Rectal smooth muscle tissue (tissue), 1 donor: ENCODE measurements around the gene KLF13.

Source experiments
- H3K27ac ChIP-seq: one replicate; pipeline ENCODE4 v1.7.0; 2013; ENCODE audit warnings: low read depth, low read length, inconsistent platforms
- H3K27me3 ChIP-seq: one replicate; pipeline ENCODE4 v1.7.0; 2013; ENCODE audit warnings: low read length; ENCODE audit not compliant: control insufficient read depth, insufficient read depth
- H3K36me3 ChIP-seq: one replicate; pipeline ENCODE4 v1.7.0; 2013; ENCODE audit warnings: low read length; ENCODE audit not compliant: control insufficient read depth, insufficient read depth
- H3K4me1 ChIP-seq: one replicate; pipeline ENCODE4 v1.7.0; 2013; ENCODE audit warnings: low read length; ENCODE audit not compliant: control insufficient read depth, insufficient read depth
- H3K4me3 ChIP-seq: one replicate; pipeline ENCODE4 v1.7.0; 2013; ENCODE audit warnings: low read length
- H3K9ac ChIP-seq: one replicate; pipeline ENCODE4 v1.7.0; 2013; ENCODE audit warnings: low read length

KLF13 gene

DNA sequence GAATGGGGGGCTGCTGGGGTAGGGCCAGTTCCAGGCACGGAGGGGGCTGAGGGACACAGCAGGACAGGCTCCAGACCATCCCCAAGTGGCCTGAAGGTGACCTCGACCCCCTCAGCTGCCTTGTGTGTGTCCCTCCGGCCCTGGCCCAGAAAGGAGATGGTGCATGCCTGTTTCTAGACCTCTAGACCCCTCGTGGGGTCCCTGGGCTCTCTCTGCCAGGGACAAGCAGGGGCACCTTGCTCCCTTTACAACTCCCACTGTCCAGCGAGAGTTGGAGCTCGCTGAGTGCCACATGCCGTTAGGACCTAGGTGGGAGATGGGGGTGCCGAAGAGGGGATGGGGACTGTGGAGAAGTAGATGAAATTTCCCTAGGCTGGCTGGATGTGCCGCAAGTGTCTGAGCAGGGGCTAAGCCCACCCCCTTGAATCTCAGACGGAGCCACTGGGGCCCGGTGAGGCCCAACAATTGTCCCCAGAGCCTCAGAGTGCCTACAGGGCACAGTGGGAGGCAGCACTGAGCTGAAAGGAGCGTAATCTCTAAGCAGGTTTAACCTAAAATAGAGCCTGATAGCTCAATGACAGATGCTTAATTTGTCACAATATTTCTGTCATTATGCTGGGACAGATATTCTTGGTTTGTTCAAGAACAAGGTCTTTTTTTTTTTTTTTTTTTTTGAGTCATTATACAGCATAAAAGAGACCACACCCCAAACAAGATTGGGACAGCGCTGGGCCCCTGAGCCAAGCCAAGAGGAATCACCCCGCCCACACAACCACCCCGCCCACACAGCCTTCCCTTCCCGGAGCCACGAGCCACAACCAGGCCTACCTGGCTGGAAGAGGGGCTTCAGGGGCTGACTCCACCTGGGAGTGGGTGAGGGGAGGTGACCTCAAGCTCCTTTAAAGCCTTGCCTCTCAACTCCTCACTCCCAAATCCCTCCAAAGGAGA is 23.6 kb upstream of the KLF13 start:
- no peaks in the 10 kb centered on the region for H3K4me1 ChIP-seq
- no peak overlapping the region for H3K9ac ChIP-seq

DNA sequence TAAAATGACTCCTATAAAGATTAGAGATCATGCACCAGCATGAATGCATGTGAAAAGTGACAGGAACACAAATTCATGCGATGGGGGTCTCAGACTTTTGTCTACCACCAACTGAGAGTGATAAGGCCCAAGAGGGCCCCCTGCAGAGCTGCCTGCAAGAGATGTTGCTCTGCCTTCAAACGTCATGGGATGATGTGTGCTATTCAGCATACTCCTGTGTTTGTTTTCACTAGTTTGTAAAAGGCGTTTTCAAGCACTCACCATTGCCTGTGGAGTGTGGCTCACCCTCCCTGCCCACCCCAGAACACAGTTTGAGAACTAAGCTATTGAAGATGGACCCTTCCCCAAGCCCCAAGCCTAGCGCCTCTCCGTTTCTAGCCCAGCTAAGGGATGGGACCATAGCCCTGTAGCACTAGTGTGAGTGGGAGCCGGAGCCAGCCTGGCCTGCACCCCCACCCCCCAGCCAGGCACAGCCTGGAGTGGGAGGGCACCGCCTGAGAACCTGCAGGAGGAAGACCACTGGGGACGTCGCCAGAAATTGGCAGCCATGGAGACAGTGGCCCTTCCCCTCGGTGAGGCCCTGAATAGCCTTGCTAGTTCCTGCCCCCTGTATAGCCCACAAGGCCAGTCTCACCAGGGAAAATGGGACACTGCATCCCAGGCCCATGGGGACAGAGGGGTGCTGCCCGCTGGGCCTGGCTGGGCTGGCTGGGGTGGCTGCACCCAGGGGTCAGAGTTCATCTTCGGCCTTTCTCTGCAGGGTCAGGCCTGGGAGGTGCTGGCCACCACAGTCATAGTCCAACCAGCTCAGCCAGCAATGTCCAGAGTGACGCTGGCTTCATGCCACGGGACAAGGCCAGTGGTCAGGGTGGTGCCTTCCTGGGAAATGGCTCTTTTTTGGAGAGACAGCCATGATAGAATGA is 22.6 kb upstream of the KLF13 start:
- Histone ChIP-seq H3K9ac (no peak overlapping the region), H3K4me1 (no peaks in the 10 kb centered on the region), H3K27me3 (no peaks in the 10 kb centered on the region), H3K27ac (no peak overlapping the region), H3K36me3 (no peaks in the 10 kb centered on the region), H3K4me3 (no peak overlapping the region)

More for the DNA sequence above, 23.6 kb upstream of the KLF13 start:
- H3K27ac ChIP-seq = no peak overlapping the region
- no peaks in the 10 kb centered on the region for H3K36me3 ChIP-seq
- no peaks in the 10 kb centered on the region for H3K27me3 ChIP-seq
- H3K4me3 ChIP-seq = no peak overlapping the region

DNA sequence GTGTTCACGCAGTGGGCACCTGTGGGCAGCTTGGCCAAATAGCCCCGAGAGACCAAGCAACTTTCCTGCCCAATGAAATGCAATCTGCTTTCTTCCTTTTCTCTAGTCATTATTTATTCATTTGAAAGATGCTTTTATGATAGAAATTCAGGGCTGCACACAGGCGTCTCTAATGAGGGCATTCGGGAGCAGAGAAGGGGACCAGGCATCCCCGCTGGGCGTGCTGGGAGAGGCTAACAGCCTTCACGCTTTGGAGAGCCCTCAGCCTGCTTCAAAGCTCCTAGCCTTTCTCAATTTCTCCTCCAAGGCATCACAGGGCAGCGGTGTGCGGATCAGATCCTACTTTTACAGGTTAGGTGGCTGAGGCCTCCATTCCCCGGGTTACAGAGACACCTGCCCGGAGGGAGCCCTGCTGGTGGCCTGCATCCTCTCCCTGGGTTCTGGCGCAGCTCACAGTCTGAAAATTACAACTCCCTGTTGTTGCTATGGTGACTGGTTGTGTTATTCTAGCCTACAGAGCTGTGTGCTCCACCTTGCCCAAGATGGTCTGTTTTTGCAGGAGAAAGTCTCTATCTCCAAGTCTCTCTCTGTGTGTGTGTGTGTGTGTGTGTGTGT is 21.8 kb upstream of the KLF13 start:
- no peaks in the 10 kb centered on the region for H3K36me3 ChIP-seq
- no peaks in the 10 kb centered on the region for H3K27me3 ChIP-seq
- H3K9ac ChIP-seq = no peak overlapping the region
- H3K4me1 ChIP-seq = no peaks in the 10 kb centered on the region
- no peak overlapping the region for H3K4me3 ChIP-seq
- H3K27ac ChIP-seq = no peak overlapping the region

DNA sequence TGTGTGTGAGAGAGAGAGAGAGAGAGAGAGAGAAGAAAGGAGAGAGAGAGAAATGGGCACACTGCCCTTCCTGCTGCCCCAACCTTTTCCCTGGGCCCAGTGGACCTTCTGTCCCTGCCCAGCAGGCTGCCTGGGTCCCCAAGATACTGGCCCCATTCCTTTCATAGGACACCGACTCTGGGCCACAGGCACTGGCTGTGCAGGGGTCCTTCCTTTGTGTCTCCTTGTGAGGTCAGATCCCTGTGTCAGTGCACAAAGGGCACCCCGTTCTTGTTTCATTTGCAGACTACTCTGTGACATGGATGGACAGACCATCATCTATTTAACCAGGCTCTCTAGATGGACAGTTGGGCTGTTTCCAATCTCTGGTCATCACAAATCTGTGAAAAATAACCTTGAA is 21.3 kb upstream of the KLF13 start:
- Histone ChIP-seq H3K9ac (no peak overlapping the region), H3K4me1 (no peaks in the 10 kb centered on the region), H3K4me3 (no peak overlapping the region), H3K36me3 (no peaks in the 10 kb centered on the region), H3K27me3 (no peaks in the 10 kb centered on the region), H3K27ac (no peak overlapping the region)

DNA sequence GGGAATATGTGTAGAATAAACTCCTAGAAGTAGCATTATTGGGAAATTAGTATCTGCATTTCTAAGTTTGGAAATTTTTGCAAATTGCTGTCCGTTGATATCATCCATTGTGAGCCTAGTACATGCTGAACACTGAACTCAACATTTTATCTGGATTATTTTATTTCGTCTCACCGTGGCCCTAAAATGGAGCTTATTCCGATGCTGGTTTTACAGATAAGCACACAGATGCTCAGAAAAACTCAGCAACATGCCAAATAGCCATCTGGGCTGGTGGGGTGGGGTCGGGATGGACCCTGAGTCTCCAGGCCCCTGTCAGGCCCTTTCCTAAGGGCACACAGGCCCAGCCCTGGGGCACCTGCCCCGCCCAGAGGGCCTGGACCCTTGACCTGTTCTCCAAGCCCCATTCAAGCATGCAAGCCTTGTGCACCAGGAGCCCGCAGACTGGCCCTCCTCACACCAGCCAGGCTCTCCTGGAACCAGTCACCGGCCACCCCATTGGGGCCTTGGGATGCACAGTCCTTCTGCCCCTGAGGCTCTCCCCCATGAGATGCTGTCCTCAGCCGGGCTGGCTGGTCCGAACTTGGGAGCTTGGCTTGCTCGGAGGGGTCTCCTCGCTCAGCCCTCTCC is 20.7 kb upstream of the KLF13 start:
- Histone ChIP-seq H3K9ac (no peak overlapping the region), H3K4me1 (no peaks in the 10 kb centered on the region), H3K36me3 (no peaks in the 10 kb centered on the region), H3K4me3 (no peak overlapping the region), H3K27ac (no peak overlapping the region), H3K27me3 (no peaks in the 10 kb centered on the region)

DNA sequence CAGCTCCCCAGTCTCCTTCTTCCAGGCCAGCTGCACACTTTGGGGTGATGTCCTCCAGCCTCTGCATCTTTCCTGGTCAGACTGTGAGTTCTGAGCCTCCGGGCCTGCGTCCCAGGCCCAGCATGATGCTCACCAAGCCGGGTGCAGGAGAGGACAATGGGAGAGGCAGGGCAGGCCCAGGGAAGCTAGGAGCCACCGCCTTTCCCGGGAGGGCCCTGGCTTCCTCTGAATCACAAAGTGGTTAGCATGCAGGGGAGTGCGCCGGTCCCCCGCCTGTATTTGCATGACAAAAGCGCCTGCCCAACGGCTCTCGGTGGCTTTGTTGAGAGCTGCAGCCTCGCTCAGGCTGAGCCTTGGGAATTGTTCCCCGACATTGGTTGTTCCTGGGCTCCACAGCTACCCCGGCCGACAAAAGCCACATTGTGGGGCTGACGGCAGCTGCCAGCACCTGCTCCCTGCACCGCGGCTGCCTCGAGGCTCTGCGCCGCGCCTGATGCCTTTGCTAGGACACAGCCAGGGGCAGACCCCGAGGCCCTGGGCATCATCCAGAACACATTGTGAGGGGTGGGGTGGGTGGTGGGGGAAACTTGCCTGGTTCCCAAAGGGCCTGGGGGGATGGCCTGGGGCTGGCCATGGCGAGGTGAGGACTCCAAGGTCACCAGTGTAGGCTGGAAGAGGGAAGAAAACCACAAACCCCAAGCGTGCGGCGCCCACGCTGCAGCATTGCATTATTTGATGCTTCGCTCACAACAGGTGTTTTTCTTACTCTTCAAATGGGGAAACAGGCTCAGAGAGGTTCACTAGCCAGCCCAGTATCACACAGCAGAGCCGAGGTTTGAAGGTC is 20.0 kb upstream of the KLF13 start:
- no peaks in the 10 kb centered on the region for H3K36me3 ChIP-seq
- no peaks in the 10 kb centered on the region for H3K27me3 ChIP-seq
- H3K9ac ChIP-seq = no peak overlapping the region
- no peak overlapping the region for H3K27ac ChIP-seq
- H3K4me3 ChIP-seq = no peak overlapping the region
- no peaks in the 10 kb centered on the region for H3K4me1 ChIP-seq

DNA sequence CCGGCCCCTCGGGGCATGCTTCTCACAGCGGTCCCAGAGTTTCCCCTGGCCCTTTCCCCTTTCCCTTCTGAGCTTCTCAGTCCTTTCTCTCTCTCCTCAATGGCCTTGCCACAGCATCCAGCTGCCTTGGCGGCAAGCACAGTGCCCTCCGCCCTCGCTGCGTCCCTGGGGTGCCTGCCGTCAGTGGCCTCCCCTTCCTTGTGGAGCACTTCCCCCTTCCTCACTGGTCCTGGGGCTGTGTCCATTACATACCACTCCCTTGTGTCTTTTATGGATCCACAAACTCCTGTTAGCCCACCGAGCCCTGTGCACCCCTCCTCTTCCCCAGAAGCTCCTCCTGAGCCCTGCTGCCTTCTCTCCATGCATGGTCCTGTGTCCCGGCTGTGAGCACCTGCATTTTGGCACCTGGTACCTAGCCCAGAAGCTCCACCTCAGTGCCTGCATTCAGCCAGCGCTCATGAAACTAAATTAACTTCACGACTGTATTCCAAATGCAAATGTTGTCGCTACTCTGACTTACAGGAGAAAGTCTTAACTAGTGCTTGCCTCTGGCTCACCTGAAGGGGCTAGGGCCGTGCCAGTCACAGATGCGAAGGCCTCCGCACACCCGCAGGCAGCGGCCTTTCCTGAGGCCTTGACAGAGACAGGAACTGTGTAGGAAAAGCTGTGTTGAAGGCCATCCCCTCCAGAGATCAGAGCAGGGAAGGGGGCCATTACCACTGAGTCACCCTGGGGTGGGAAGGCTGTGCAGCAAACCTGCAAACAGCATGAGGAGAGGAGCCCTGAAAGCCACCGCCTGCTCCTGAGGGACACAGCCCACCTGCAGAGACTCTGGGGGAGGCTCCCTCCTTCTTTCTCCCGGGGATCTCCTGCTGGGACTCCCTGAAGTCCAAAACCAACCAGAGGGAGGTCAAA is 19.1 kb upstream of the KLF13 start:
- no peaks in the 10 kb centered on the region for H3K4me1 ChIP-seq

DNA sequence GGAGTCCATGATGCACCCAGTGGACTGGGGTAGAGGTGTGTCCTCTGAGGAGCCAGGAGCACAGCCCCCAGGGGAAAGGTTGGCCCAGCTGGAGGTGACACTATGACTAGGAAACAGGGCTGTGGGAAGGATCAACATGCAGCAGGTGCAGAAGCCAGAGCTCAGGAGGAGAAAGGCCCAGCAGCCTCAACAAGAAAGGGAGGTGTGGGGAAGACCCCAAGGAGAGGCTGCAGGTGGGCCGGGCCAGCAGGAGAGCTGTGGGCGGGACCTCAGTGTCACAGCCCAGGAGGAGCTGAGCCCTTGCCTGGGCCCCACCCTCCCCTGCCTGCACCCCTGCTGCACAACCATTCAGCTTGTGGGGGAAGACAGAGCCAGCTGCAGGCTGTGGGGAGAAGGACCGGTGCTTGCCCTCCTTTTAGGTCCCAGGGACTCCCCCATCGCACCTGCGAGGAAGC is 18.4 kb upstream of the KLF13 start:
- Histone ChIP-seq H3K9ac (no peak overlapping the region), H3K4me1 (no peaks in the 10 kb centered on the region), H3K27ac (no peak overlapping the region), H3K27me3 (no peaks in the 10 kb centered on the region), H3K36me3 (no peaks in the 10 kb centered on the region), H3K4me3 (no peak overlapping the region)

More for the DNA sequence above, 19.1 kb upstream of the KLF13 start:
- no peak overlapping the region for H3K27ac ChIP-seq
- H3K36me3 ChIP-seq = no peaks in the 10 kb centered on the region
- H3K9ac ChIP-seq = no peak overlapping the region
- H3K4me3 ChIP-seq = no peak overlapping the region
- H3K27me3 ChIP-seq = no peaks in the 10 kb centered on the region

DNA sequence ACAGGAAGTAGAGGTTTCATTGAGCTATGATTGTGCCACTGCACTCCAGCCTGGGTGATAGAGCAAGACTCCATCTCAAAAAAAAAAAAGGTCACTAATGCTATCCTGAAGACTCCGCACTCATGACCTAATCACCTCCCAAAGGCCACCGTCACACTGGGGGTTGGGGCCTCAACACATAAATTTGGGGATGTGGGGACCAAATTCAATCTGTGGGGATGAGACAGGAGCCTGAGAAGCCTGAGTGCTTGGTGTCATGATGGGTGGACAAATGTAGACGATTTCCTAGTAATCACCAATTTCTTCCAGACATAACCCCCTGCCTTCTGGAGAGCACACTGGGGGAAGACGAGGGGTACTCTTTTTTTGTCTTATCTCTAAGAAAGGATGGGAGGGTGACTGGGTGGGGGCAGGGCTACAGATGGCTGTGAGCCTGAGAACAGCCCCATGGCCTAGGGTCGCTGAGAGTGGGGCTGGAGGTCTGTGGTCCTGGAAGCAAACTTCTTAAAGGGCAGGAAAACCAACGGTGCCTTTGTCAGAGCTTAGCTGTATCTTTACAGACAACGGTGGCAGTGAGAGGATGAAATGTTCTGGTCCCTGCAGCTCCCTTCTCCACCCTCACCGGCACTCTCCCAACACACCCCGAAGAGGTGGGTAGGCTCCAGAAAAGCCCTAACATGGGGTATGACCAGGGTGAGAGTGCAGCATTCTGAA is 16.6 kb upstream of the KLF13 start:
- Histone ChIP-seq H3K9ac (no peak overlapping the region), H3K27ac (no peak overlapping the region), H3K36me3 (no peaks in the 10 kb centered on the region), H3K4me3 (no peak overlapping the region), H3K27me3 (no peaks in the 10 kb centered on the region), H3K4me1 (no peaks in the 10 kb centered on the region)
